ENCODE results near the gene PTPRR. TPM values are rescaled to one million over a fixed set of nuclear protein-coding genes. Genes with fewer than 3 reads are reported as not detected.

Gene PTPRR
- total and polyA plus RNA-seq, 2 donors (not counting 3 experiments of a cell fraction or from before 2014, with no cell fraction given) = 0.46 to 1.1 TPM

DNA sequence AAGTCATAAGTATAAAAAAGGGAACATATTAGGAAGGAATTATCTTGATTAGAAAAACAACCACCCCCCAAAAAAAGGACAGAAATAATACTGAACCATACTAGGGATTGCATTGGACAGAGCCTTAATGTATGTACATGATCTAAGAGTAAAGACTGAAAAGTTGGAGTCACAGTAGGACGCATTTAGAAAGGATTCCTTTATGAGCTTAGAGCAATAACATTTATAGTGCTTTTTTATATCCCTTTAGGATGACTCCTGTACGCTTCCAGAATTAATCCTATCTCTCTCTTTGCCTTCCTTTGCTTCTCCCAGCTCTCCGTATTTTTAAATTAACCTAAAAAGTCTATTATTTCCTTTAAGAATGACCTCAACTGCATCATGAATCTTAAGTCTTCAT, 75.3 kb downstream of the PTPRR start:
- no peaks in the 10 kb centered on the region for H3K4me1 ChIP-seq (ENCODE audit: control insufficient read depth, extremely low read depth, insufficient read depth, low read length)
- TF ChIP-seq, protein P1, sequence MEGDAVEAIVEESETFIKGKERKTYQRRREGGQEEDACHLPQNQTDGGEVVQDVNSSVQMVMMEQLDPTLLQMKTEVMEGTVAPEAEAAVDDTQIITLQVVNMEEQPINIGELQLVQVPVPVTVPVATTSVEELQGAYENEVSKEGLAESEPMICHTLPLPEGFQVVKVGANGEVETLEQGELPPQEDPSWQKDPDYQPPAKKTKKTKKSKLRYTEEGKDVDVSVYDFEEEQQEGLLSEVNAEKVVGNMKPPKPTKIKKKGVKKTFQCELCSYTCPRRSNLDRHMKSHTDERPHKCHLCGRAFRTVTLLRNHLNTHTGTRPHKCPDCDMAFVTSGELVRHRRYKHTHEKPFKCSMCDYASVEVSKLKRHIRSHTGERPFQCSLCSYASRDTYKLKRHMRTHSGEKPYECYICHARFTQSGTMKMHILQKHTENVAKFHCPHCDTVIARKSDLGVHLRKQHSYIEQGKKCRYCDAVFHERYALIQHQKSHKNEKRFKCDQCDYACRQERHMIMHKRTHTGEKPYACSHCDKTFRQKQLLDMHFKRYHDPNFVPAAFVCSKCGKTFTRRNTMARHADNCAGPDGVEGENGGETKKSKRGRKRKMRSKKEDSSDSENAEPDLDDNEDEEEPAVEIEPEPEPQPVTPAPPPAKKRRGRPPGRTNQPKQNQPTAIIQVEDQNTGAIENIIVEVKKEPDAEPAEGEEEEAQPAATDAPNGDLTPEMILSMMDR (IDR thresholded peaks at IDR 0.05; ENCODE audit: extremely low read depth in 1 of 2, insufficient read depth in 1 of 2, low read depth in 1 of 2, low read length in 2 of 2) = no peak
- TF ChIP-seq POLR2A (IDR thresholded peaks at IDR 0.05; ENCODE audit: low read depth, low read length) = no peak
- H3K27me3 ChIP-seq (ENCODE audit: control insufficient read depth in 2 of 2, insufficient read depth in 2 of 2, low read length in 2 of 2) = no peaks in the 10 kb centered on the region
- dilution Hi-C loops (cut with MboI; ENCODE audit: extremely low pct_ligation_motif_present, low sequenced_read_pairs) = no loop called here
- BruUV-seq (replicated peaks) = no TSS peak
- no peaks in the 10 kb centered on the region for H3K36me3 ChIP-seq (ENCODE audit: control insufficient read depth in 2 of 2, extremely low read depth in 1 of 2, insufficient read depth in 2 of 2, low read length in 2 of 2)
- no peaks in the 10 kb centered on the region for H3K9me3 ChIP-seq (replicated peaks; ENCODE audit: control insufficient read depth, insufficient read depth, low read length)
- no peak overlapping the region for H3K4me3 ChIP-seq (replicated peaks in 1 of 3; ENCODE audit: insufficient read depth in 1 of 3, low read depth in 1 of 3, low read length in 3 of 3)
- FAIRE-seq (no peak), DNase-seq (ENCODE audit: low read depth, low spot score) (no peak)
- no peak overlapping the region for H2AFZ ChIP-seq (ENCODE audit: low read depth, low read length)
- intact Hi-C loops (cut with micrococcal nuclease) = no loop called here
- no peak overlapping the region for H3K4me2 ChIP-seq (ENCODE audit: insufficient read depth, low read length)
- H3K79me2 ChIP-seq (ENCODE audit: control insufficient read depth, insufficient read depth, low read length) = no peaks in the 10 kb centered on the region
- no peaks in the 10 kb centered on the region for H4K20me1 ChIP-seq (replicated peaks; ENCODE audit: control insufficient read depth, extremely low read depth, insufficient read depth, low read length)
- no peaks in the 10 kb centered on the region for H3K9me1 ChIP-seq (replicated peaks; ENCODE audit: control insufficient read depth, extremely low read depth, insufficient read depth, low read length)
- ChIA-PET CTCF (no interaction called here), POLR2A (no interaction called here)
- no peak overlapping the region for H3K9ac ChIP-seq (replicated peaks; ENCODE audit: extremely low read depth, insufficient read depth, low read length)
- no peak overlapping the region for H3K27ac ChIP-seq (ENCODE audit: insufficient read depth, low read depth, low read length)

DNA sequence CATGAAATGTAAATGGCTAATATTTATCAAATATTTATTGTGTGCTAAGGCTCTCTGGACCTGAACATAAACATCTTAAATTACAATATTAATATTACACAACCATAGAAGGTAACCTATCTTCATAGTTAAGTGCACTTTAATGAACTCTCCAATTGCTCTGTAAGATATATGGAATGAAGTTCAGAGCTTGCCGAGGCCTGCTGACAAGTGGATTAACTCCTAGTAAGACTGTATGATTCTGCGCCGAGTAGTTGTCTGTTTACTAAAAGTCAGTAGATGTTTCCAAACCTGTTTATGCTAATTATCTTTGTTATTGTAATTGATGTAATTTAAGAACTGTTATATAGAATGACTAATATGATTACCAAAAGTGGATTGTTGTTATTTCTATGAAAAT, 77.2 kb downstream of the PTPRR start:
- Histone ChIP-seq H4K20me1 (replicated peaks; ENCODE audit: control insufficient read depth, extremely low read depth, insufficient read depth, low read length) (no peaks in the 10 kb centered on the region), H3K9me3 (replicated peaks; ENCODE audit: control insufficient read depth, insufficient read depth, low read length) (no peaks in the 10 kb centered on the region), H3K36me3 (ENCODE audit: control insufficient read depth in 2 of 2, extremely low read depth in 1 of 2, insufficient read depth in 2 of 2, low read length in 2 of 2) (no peaks in the 10 kb centered on the region), H3K4me2 (ENCODE audit: insufficient read depth, low read length) (no peak overlapping the region), H3K79me2 (ENCODE audit: control insufficient read depth, insufficient read depth, low read length) (no peaks in the 10 kb centered on the region), H3K27ac (ENCODE audit: insufficient read depth, low read depth, low read length) (no peak overlapping the region), H3K4me1 (ENCODE audit: control insufficient read depth, extremely low read depth, insufficient read depth, low read length) (no peaks in the 10 kb centered on the region), H2AFZ (ENCODE audit: low read depth, low read length) (no peak overlapping the region), H3K9ac (replicated peaks; ENCODE audit: extremely low read depth, insufficient read depth, low read length) (no peak overlapping the region), H3K9me1 (replicated peaks; ENCODE audit: control insufficient read depth, extremely low read depth, insufficient read depth, low read length) (no peaks in the 10 kb centered on the region), H3K27me3 (ENCODE audit: control insufficient read depth in 2 of 2, insufficient read depth in 2 of 2, low read length in 2 of 2) (no peaks in the 10 kb centered on the region), H3K4me3 (replicated peaks in 1 of 3; ENCODE audit: insufficient read depth in 1 of 3, low read depth in 1 of 3, low read length in 3 of 3) (no peak overlapping the region)
- no peak for DNase-seq (ENCODE audit: low read depth, low spot score)
- no peak for TF ChIP-seq EZH2 (IDR thresholded peaks at IDR 0.05; ENCODE audit: borderline replicate concordance, low read depth, low read length, severe bottlenecking)
- TF ChIP-seq MYC (IDR thresholded peaks at IDR 0.05; ENCODE audit: low read depth, low read length) = no peak
- TF ChIP-seq POLR2AphosphoS5 (IDR thresholded peaks at IDR 0.05; ENCODE audit: insufficient read depth, low read depth, low read length) = no peak
- no peak for TF ChIP-seq JUN (IDR thresholded peaks at IDR 0.05; ENCODE audit: borderline replicate concordance, insufficient read depth, insufficient read length, low read depth)
- TF ChIP-seq GATA2 (IDR thresholded peaks at IDR 0.05; ENCODE audit: insufficient read depth, insufficient read length, low read depth, low read length) = no peak
- ChIA-PET POLR2A (no interaction called here), CTCF (no interaction called here)
- dilution Hi-C loops (cut with MboI; ENCODE audit: extremely low pct_ligation_motif_present, low sequenced_read_pairs) (no loop called here), intact Hi-C loops (cut with micrococcal nuclease) (no loop called here)
- BruUV-seq (replicated peaks) = no TSS peak
- FAIRE-seq = no peak
